B cell (primary cell): Measurements from ENCODE around the gene PRKCA. TPM values are rescaled to one million over a fixed set of nuclear protein-coding genes. Genes with fewer than 3 reads are reported as not detected.
"Not testable (repeated sequence)": the region's sequence is repeated elsewhere in the genome, so short reads cannot be mapped to it uniquely, and the experiment has no call there.

Source experiments
- ATAC-seq: fragments of 200-7000 bp; cut with Tn5 transposase; one replicate; pipeline ENCODE4 v1.10.0; 2021; ENCODE audit warnings: low read depth, mild to moderate bottlenecking, moderate number of reproducible peaks, moderate library complexity
- CTCF ChIA-PET: fragments of 350-600 bp; sonication (Branson Sonifier 250); formaldehyde crosslinking; loops from one replicate; lab custom pipeline; 2021; ENCODE audit warnings: antibody characterized with exemption, inconsistent platforms; lab: Charles Lee
- POLR2A ChIA-PET: fragments of 350-600 bp; sonication (Branson Sonifier 250); formaldehyde crosslinking; loops from one replicate; lab custom pipeline; 2021; ENCODE audit warnings: antibody characterized with exemption; lab: Charles Lee
- DNase-seq: peaks from one replicate; pipeline ENCODE4 v3.0.0; 2013
- H2AFZ ChIP-seq: 2 replicates; pipeline ENCODE4 v1.6.1; 2012; ENCODE audit warnings: mild to moderate bottlenecking, low read depth, low read length; ENCODE audit not compliant: insufficient read depth, poor library complexity, severe bottlenecking
- H3K27ac ChIP-seq, 2 donors: 1 replicate in 1 of 2; 2 replicates in 1 of 2; pipeline ENCODE4 v1.5.1; 2012 to 2013; ENCODE audit warnings: low read length in 2 of 2, mild to moderate bottlenecking in 2 of 2, moderate library complexity in 1 of 2
- H3K27me3 ChIP-seq, 4 experiments: fragments of 200-600 bp in 1 of 4; sonication (generic) in 1 of 4; replicated peaks in 1 of 4; 1 replicate in 2 of 4; 2 replicates in 2 of 4; pipeline versions ENCODE4 v1.6.1 to v1.7.0; 2013 to 2016; ENCODE audit warnings: low read length in 3 of 4, mild to moderate bottlenecking in 2 of 4, mixed read lengths in 1 of 4, moderate library complexity in 1 of 4; ENCODE audit not compliant: insufficient read depth in 4 of 4, control insufficient read depth in 3 of 4; ENCODE audit errors: control extremely low read depth in 1 of 4
- H3K36me3 ChIP-seq, 2 experiments: replicated peaks in 1 of 2; 1 replicate in 1 of 2; 2 replicates in 1 of 2; pipeline versions ENCODE4 v1.6.1 to v1.7.1; 2013; ENCODE audit warnings: low read length in 1 of 2; ENCODE audit not compliant: insufficient read depth in 2 of 2, control insufficient read depth in 1 of 2; ENCODE audit errors: control extremely low read depth in 1 of 2, extremely low read depth in 1 of 2
- H3K4me1 ChIP-seq, 2 donors: fragments of 200-600 bp in 1 of 2; sonication (generic) in 1 of 2; 1 replicate in 1 of 2; 2 replicates in 1 of 2; pipeline versions ENCODE4 v1.5.1 to v1.6.1; 2013 to 2017; ENCODE audit warnings: low read length in 2 of 2; ENCODE audit not compliant: control insufficient read depth in 2 of 2, insufficient read depth in 2 of 2
- H3K4me2 ChIP-seq: replicated peaks from 2 replicates; pipeline ENCODE3; 2012; ENCODE audit warnings: mild to moderate bottlenecking, low read depth, low read length; ENCODE audit not compliant: poor library complexity, severe bottlenecking
- H3K4me3 ChIP-seq, 5 experiments: fragments of 200-600 bp in 1 of 5; sonication (generic) in 1 of 5; 1 replicate in 3 of 5; 2 replicates in 2 of 5; pipeline versions ENCODE4 v1.5.1 to v1.7.0; 2011 to 2016; ENCODE audit warnings: low read length in 4 of 5, mild to moderate bottlenecking in 4 of 5, low read depth in 2 of 5, control low read depth in 1 of 5, moderate library complexity in 1 of 5; ENCODE audit not compliant: insufficient read depth in 1 of 5; ENCODE audit errors: control extremely low read depth in 1 of 5, extremely low read depth in 1 of 5
- H3K79me2 ChIP-seq: fragments of 200-600 bp; sonication (generic); one replicate; pipeline ENCODE4 v1.6.0; 2016; ENCODE audit warnings: low read length; ENCODE audit not compliant: control insufficient read depth, insufficient read depth
- H3K9ac ChIP-seq: fragments of 200-600 bp; sonication (generic); 2 replicates; pipeline ENCODE4 v1.6.1; 2017; ENCODE audit warnings: mild to moderate bottlenecking, low read length, moderate library complexity
- H3K9me3 ChIP-seq, 3 donors: one replicate each; pipeline versions ENCODE4 v1.6.1 to v1.7.1; 2013; ENCODE audit warnings: low read length in 2 of 3; ENCODE audit not compliant: control insufficient read depth in 2 of 3, insufficient read depth in 1 of 3; ENCODE audit errors: control extremely low read depth in 1 of 3
- H4K20me1 ChIP-seq: 2 replicates; pipeline ENCODE4 v1.6.0; 2012; ENCODE audit warnings: mild to moderate bottlenecking, low read length; ENCODE audit not compliant: insufficient read depth, control insufficient read depth, poor library complexity, severe bottlenecking
- H3K27ac Mint-ChIP-seq: one replicate; pipeline ENCODE4 v1.8.0; 2021; ENCODE audit warnings: mixed read lengths
- H3K27me3 Mint-ChIP-seq: one replicate; pipeline ENCODE4 v1.8.0; 2021; ENCODE audit warnings: mixed read lengths
- H3K4me1 Mint-ChIP-seq: one replicate; pipeline ENCODE4 v1.8.0; 2021; ENCODE audit warnings: mixed read lengths
- H3K4me3 Mint-ChIP-seq: one replicate; pipeline ENCODE4 v1.8.0; 2021; ENCODE audit warnings: mixed read lengths
- H3K9me3 Mint-ChIP-seq: one replicate; pipeline ENCODE4 v1.8.0; 2022; ENCODE audit warnings: mixed read lengths; ENCODE audit not compliant: insufficient read depth
- CTCF ChIP-seq: fragments of 200-600 bp; IDR thresholded peaks from one replicate; pipeline ENCODE4 v1.8.0; 2022; ENCODE audit warnings: antibody characterized with exemption, mild to moderate bottlenecking
- EZH2 ChIP-seq: IDR thresholded peaks from 2 replicates; pipeline ENCODE4 v1.6.1; 2012; ENCODE audit warnings: borderline replicate concordance, low read depth, mild to moderate bottlenecking, moderate library complexity, low read length; ENCODE audit not compliant: insufficient read depth, poor library complexity, severe bottlenecking
- WGBS: methylation state at CpG from one replicate; pipeline ENCODE4 v1.1.5; 2013; ENCODE audit warnings: missing lambda C conversion rate; ENCODE audit not compliant: insufficient coverage; 5-methylcytosine and 5-hydroxymethylcytosine counted together
- intact Hi-C: fragments of 100-400 bp; cut with micrococcal nuclease; formaldehyde crosslinking; loops from one replicate; pipeline ENCODE4 v1.10.0; 2022
- polyA plus RNA-seq: library from polyadenylated mRNA; depleted of rRNA; stranded (reverse); fragments of >200 nt; gene quantifications from 2 replicates; pipeline ENCODE4 v1.2.3, GENCODE V29; 2012
- total RNA-seq, 2 donors: library from RNA; stranded (reverse); fragments of 120-200 nt in 1 of 2; gene quantifications; 1 replicate in 1 of 2; 2 replicates in 1 of 2; pipeline versions ENCODE4 v1.2.3 to v1.2.4, GENCODE V29; 2013 to 2022

PRKCA gene
- total and polyA plus RNA-seq, 2 donors (not counting 1 experiment from before 2014, with no cell fraction given) = 0.33 to 7.7 TPM

GRCh38 chr17:66319226-66319625 is 16.8 kb downstream of the PRKCA start:
- Histone ChIP-seq H3K79me2 (no peaks in the 10 kb centered on the region), H3K4me2 (no peak overlapping the region), H3K4me1 (no peaks in the 10 kb centered on the region), H3K27ac (no peak overlapping the region), H2AFZ (no peak overlapping the region), H4K20me1 (no peaks in the 10 kb centered on the region), H3K9me3 (peaks cover 0 to 8% (median 7%) of the 10 kb centered on the region in 3 donors), H3K4me3 (no peak overlapping the region), H3K9ac (no peak overlapping the region), H3K36me3 (no peaks in the 10 kb centered on the region), H3K27me3 (no peaks in the 10 kb centered on the region)
- DNase-seq (no peak), ATAC-seq (no peak)
- no peaks in the 10 kb centered on the region for H3K27me3 Mint-ChIP-seq
- CTCF ChIA-PET = no interaction called here
- WGBS = 100% methylated on average over 1 of the region's 4 CpGs
- no peaks in the 10 kb centered on the region for H3K4me1 Mint-ChIP-seq
- intact Hi-C loops = no loop called here
- H3K9me3 Mint-ChIP-seq = no peaks in the 10 kb centered on the region
- TF ChIP-seq CTCF = no peak
- TF ChIP-seq EZH2 = no peak
- no peak overlapping the region for H3K4me3 Mint-ChIP-seq
- H3K27ac Mint-ChIP-seq = no peak overlapping the region
- POLR2A ChIA-PET = no interaction called here

DNA sequence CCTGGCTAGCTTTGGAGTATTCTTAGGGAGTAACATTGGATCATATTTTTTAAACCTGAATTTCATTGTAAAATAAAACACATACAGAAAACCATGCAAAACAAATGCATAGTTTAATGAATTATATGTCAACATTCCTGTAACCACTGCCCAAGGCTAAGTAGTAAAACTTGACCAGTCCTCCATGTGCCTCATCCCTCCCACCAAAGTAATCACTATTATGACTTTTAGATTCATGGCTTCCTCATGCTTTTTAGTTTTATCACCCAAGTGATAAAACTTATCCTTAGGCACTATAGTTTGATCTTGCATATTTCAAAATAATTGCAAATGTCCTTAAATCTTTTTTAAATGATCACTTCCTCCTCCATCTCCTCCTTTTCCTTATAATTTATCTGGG is 20.4 kb downstream of the PRKCA start:
- Histone ChIP-seq H3K9me3 (peaks cover 0 to 8% (median 7%) of the 10 kb centered on the region in 3 donors), H3K27ac (no peak overlapping the region), H3K4me2 (no peak overlapping the region), H3K4me1 (no peaks in the 10 kb centered on the region), H3K9ac (no peak overlapping the region), H3K36me3 (no peaks in the 10 kb centered on the region), H3K27me3 (no peaks in the 10 kb centered on the region), H2AFZ (no peak overlapping the region), H4K20me1 (no peaks in the 10 kb centered on the region), H3K4me3 (no peak overlapping the region), H3K79me2 (no peaks in the 10 kb centered on the region)
- POLR2A ChIA-PET = no interaction called here
- no peak for TF ChIP-seq CTCF
- TF ChIP-seq EZH2 = no peak
- ATAC-seq (no peak), DNase-seq (no peak)
- H3K27ac Mint-ChIP-seq = no peak overlapping the region
- no peaks in the 10 kb centered on the region for H3K9me3 Mint-ChIP-seq
- no peaks in the 10 kb centered on the region for H3K27me3 Mint-ChIP-seq
- intact Hi-C loops = no loop called here
- H3K4me1 Mint-ChIP-seq = no peaks in the 10 kb centered on the region
- CTCF ChIA-PET = no interaction called here
- H3K4me3 Mint-ChIP-seq = no peak overlapping the region

- ATAC-seq, H3K4me1 ChIP-seq, H3K4me2 ChIP-seq, H3K36me3 ChIP-seq, H3K4me3 Mint-ChIP-seq, H4K20me1 ChIP-seq, H3K27me3 Mint-ChIP-seq, H2AFZ ChIP-seq, H3K79me2 ChIP-seq, H3K27ac ChIP-seq, H3K27me3 ChIP-seq, H3K27ac Mint-ChIP-seq, H3K9me3 Mint-ChIP-seq, DNase-seq, intact Hi-C loops, H3K4me3 ChIP-seq, H3K4me1 Mint-ChIP-seq, POLR2A ChIA-PET, H3K9ac ChIP-seq, H3K9me3 ChIP-seq: not testable (repeated sequence)
- CTCF ChIA-PET = interaction anchor here (0.7 kb wide), 1 partner anchor 10 kb away, joined by 3 read pairs; no protein-coding TSS in a partner anchor
- no CpG with 5 or more reads among the region's 3 CpGs for WGBS
Observed at GRCh38 chr17:66324381-66325004, 22.1 kb downstream of the PRKCA start.
